ENCODE measurements around the gene ALDH1L2. TPM values are rescaled to one million over a fixed set of nuclear protein-coding genes. Genes with fewer than 3 reads are reported as not detected.
A peak's percentile ranks its signal among the peaks of the same experiment; 100 is the strongest.
"Not testable (repeated sequence)": the region's sequence is repeated elsewhere in the genome, so short reads cannot be mapped to it uniquely, and the experiment has no call there.

The ALDH1L2 gene
- total RNA-seq, 1 donor from 2014 or later = 1.4 TPM

DNA sequence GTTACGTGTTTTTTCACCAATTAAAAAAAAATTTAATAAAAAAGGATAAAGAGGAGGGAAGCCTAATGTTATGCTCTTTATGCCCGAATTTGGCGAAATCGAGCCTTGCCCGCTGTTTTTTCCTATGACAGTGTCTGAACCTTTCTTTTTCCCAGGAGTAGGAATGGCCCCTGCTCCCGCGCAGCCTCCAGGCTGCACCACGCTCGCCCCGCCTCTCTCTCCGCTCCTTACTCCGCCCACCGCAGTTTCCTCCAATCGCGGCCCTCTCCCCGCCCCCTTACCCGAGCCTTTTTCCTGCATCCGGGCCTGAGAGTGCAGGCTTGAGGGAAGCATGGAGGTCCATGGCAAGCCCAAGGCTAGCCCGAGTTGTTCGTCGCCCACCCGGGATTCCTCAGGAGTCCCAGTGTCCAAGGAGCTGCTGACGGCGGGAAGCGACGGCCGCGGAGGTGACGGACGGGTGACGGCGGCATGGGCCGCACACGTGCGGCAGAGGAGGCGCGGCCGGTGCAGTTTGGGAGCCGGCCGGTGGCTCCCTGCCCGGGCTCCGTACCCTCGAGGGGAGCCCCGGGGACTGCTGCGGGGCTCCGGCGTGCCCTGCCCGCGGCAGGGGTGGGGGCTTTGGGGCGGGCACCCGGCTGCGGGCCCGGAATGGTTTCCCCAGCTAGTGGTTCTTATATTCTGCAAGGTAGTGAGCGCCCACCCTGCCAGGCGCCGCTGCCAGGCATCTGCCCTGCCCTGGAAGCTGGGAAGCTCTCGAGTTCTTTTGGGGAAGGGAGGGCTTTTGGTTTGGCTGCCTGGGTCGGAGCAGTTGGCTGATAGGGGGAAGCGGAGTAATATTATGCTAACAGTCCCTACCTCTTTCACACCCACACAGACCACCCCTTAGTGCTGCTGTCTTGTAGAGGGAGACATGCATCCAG, 98.0 kb downstream of the ALDH1L2 start, which contains the start of gene NOPCHAP1:
Gene NOPCHAP1 (plus strand): TSS at position 295 of the 920 bp plus-strand sequence. CDS start 37 bp downstream, at position 332.
- peak within 1 kb of the TSS; percentile 67 for H3K27ac Mint-ChIP-seq (ENCODE audit: unreplicated experiment)
- peaks cover 10% of the 10 kb centered on the region for H3K36me3 Mint-ChIP-seq (ENCODE audit: low read depth, unreplicated experiment)
- TF ChIP-seq, protein P1, sequence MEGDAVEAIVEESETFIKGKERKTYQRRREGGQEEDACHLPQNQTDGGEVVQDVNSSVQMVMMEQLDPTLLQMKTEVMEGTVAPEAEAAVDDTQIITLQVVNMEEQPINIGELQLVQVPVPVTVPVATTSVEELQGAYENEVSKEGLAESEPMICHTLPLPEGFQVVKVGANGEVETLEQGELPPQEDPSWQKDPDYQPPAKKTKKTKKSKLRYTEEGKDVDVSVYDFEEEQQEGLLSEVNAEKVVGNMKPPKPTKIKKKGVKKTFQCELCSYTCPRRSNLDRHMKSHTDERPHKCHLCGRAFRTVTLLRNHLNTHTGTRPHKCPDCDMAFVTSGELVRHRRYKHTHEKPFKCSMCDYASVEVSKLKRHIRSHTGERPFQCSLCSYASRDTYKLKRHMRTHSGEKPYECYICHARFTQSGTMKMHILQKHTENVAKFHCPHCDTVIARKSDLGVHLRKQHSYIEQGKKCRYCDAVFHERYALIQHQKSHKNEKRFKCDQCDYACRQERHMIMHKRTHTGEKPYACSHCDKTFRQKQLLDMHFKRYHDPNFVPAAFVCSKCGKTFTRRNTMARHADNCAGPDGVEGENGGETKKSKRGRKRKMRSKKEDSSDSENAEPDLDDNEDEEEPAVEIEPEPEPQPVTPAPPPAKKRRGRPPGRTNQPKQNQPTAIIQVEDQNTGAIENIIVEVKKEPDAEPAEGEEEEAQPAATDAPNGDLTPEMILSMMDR (IDR thresholded peaks at IDR 0.05; ENCODE audit: unreplicated experiment) = no peak
- no peaks in the 10 kb centered on the region for H3K27me3 Mint-ChIP-seq (ENCODE audit: unreplicated experiment)
- H3K4me3 Mint-ChIP-seq (ENCODE audit: unreplicated experiment) = peak within 1 kb of the TSS; percentile 90
- H3K4me1 Mint-ChIP-seq (ENCODE audit: unreplicated experiment) = peaks cover 12% of the 10 kb centered on the region
- peak; percentile 96 for DNase-seq (ENCODE audit: low spot score)
- H3K9me3 Mint-ChIP-seq (ENCODE audit: unreplicated experiment) = no peaks in the 10 kb centered on the region

DNA sequence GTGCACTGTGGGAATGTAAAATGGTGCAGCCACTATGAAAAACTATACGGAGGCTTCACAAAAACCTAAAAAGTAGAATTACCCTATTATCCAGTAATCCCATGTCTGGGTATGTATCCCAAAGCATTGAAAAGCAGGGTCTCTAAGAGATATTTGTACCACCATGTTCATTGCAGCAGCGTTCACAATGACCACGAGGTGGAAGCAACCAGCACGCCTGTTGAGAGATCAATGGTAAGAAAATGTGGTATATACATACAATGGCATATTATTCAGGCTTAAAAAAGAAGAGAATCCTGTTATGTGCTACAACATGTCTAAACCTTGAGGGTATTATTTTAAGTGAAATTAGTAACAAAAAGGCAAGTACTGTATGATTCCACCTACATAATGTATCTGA, 99.1 kb downstream of the ALDH1L2 start:
- H3K27me3 Mint-ChIP-seq (ENCODE audit: unreplicated experiment) = no peaks in the 10 kb centered on the region
- H3K36me3 Mint-ChIP-seq (ENCODE audit: low read depth, unreplicated experiment) = peaks cover 8% of the 10 kb centered on the region

DNA sequence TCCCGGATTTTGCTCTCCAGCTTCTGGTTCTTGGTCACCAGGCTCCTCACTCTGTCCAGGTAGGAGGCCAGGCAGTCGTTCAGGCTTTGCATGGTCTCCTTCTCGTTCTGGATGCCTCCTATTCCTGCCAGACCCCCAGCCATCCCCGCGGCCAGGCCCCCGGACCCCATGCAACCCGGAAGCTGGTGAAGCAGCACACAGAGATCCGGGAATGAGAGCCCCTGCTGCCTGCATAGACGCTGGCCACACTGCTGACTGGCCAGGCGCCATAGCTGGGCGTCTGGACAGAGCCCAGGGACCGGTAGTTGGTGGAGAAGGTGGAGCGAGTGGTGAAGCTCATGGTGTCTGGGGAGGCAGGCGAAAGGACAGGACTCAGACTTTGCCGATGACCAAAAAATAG, 106.6 kb downstream of the ALDH1L2 start:
- H3K36me3 Mint-ChIP-seq (ENCODE audit: low read depth, unreplicated experiment); H3K9me3 Mint-ChIP-seq (ENCODE audit: unreplicated experiment); H3K27ac Mint-ChIP-seq (ENCODE audit: unreplicated experiment); H3K4me3 Mint-ChIP-seq (ENCODE audit: unreplicated experiment); DNase-seq (ENCODE audit: low spot score); H3K27me3 Mint-ChIP-seq (ENCODE audit: unreplicated experiment); H3K4me1 Mint-ChIP-seq (ENCODE audit: unreplicated experiment): not testable (repeated sequence)

More for the DNA sequence above, 99.1 kb downstream of the ALDH1L2 start:
- Mint-ChIP-seq H3K4me3 (ENCODE audit: unreplicated experiment) (no peak overlapping the region), H3K9me3 (ENCODE audit: unreplicated experiment) (no peaks in the 10 kb centered on the region), H3K27ac (ENCODE audit: unreplicated experiment) (no peak overlapping the region), H3K4me1 (ENCODE audit: unreplicated experiment) (peaks cover 12% of the 10 kb centered on the region)
- DNase-seq (ENCODE audit: low spot score) = no peak
- TF ChIP-seq, protein P1 (IDR thresholded peaks at IDR 0.05; ENCODE audit: unreplicated experiment) = no peak

DNA sequence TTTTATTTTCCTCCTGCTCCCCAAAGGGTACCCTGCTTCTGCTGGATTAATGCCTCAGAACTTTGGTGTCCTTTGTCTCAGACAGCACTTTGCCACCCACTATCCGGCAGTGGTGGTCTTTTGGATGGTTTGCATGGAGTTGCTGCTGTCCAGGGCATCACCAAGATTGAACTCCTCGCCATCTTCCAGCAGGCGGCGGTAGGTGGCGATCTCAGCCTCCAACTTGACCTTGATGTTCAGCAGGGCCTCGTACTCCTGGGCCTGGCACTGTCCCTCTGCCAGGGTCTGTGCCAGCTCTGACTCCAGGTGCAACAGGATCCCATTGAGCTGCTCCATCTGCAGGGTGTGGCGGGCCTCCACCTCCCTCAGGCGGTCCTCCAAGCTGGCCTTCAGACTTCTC, 107.6 kb downstream of the ALDH1L2 start:
- DNase-seq (ENCODE audit: low spot score) = no peak
- no peak overlapping the region for H3K4me3 Mint-ChIP-seq (ENCODE audit: unreplicated experiment)
- no peaks in the 10 kb centered on the region for H3K9me3 Mint-ChIP-seq (ENCODE audit: unreplicated experiment)
- H3K36me3 Mint-ChIP-seq (ENCODE audit: low read depth, unreplicated experiment) = no peaks in the 10 kb centered on the region
- TF ChIP-seq, protein P1 (IDR thresholded peaks at IDR 0.05; ENCODE audit: unreplicated experiment) = no peak
- H3K27ac Mint-ChIP-seq (ENCODE audit: unreplicated experiment) = no peak overlapping the region
- H3K4me1 Mint-ChIP-seq (ENCODE audit: unreplicated experiment) = no peaks in the 10 kb centered on the region
- no peaks in the 10 kb centered on the region for H3K27me3 Mint-ChIP-seq (ENCODE audit: unreplicated experiment)

DNA sequence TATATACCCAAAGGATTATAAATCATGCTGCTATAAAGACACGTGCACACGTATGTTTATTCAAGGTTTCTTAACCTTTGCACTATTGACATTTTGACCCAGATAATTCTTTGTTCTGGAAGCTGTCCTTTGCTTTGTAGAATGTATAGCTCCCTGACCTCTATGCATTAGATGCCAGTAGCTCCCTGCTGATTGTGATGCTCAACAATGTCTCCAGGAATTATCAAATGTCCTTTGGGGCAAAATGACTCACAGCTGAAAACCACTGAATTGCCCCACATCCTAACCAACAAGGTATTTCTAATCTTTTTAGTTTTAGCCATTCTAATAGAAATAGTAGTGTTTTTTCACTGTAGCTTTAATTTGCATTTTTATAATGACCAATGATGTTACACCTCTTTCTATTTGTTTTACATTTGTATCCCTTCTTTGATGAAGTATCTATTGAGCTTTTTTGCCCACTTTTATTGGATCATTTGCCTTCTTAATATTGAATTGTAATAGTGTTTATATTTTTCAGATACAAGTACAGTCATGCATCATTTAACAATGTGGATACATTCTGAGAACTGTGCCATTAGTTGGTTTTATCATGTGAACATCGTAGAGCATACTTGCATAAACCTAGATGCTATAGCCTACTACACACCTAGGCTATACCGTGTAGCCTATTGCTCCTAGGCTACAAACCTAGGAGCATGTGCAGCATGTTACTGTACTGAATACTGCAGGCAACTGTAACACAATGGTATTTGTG, 108.5 kb downstream of the ALDH1L2 start:
- H3K9me3 Mint-ChIP-seq (ENCODE audit: unreplicated experiment) = no peaks in the 10 kb centered on the region
- no peak for DNase-seq (ENCODE audit: low spot score)
- H3K27me3 Mint-ChIP-seq (ENCODE audit: unreplicated experiment) = no peaks in the 10 kb centered on the region
- TF ChIP-seq, protein P1 (IDR thresholded peaks at IDR 0.05; ENCODE audit: unreplicated experiment) = no peak
- no peak overlapping the region for H3K27ac Mint-ChIP-seq (ENCODE audit: unreplicated experiment)
- H3K4me3 Mint-ChIP-seq (ENCODE audit: unreplicated experiment) = no peak overlapping the region
- H3K36me3 Mint-ChIP-seq (ENCODE audit: low read depth, unreplicated experiment) = no peaks in the 10 kb centered on the region
- no peaks in the 10 kb centered on the region for H3K4me1 Mint-ChIP-seq (ENCODE audit: unreplicated experiment)
